CD4-positive, CD25-positive, alpha-beta regulatory T cell (primary cell): ENCODE results near the gene PBX1. TPM values are rescaled to one million over a fixed set of nuclear protein-coding genes. Genes with fewer than 3 reads are reported as not detected.
A peak's percentile ranks its signal among the peaks of the same experiment; 100 is the strongest.

Experiments used
- ATAC-seq, 2 donors: fragments of 150-1000 bp; cut with Tn5 transposase; one replicate each; pipeline ENCODE4 v1.10.0; 2021; ENCODE audit warnings: low read depth in 2 of 2, moderate number of reproducible peaks in 2 of 2, moderate library complexity in 1 of 2
- DNase-seq, 3 donors: peaks; one replicate each; pipeline versions ENCODE4 v3.0.0 to v3.0.0-alpha.2; 2012 to 2022; ENCODE audit warnings: mixed read lengths in 1 of 3
- H3K27ac ChIP-seq: one replicate; pipeline ENCODE4 v1.7.0; 2013; ENCODE audit warnings: mild to moderate bottlenecking, low read length; ENCODE audit not compliant: insufficient read depth, poor library complexity, severe bottlenecking
- H3K27me3 ChIP-seq: one replicate; pipeline ENCODE4 v1.7.0; 2013; ENCODE audit warnings: low read length; ENCODE audit not compliant: control insufficient read depth, insufficient read depth
- H3K36me3 ChIP-seq: one replicate; pipeline ENCODE4 v1.7.0; 2013; ENCODE audit warnings: mild to moderate bottlenecking, low read length, moderate library complexity; ENCODE audit not compliant: control insufficient read depth, insufficient read depth
- H3K4me1 ChIP-seq: 2 replicates; pipeline ENCODE4 v1.7.0; 2013; ENCODE audit warnings: mild to moderate bottlenecking, low read length; ENCODE audit not compliant: insufficient read depth, control insufficient read depth, poor library complexity, severe bottlenecking
- H3K4me3 ChIP-seq: one replicate; pipeline ENCODE4 v1.7.0; 2013; ENCODE audit warnings: low read depth, mild to moderate bottlenecking, low read length, moderate library complexity
- H3K9me3 ChIP-seq, 2 experiments: 1 replicate in 1 of 2; 2 replicates in 1 of 2; pipeline ENCODE4 v1.7.0; 2013; ENCODE audit warnings: low read length in 2 of 2, mild to moderate bottlenecking in 1 of 2, moderate library complexity in 1 of 2; ENCODE audit not compliant: control insufficient read depth in 2 of 2
- H3K27ac Mint-ChIP-seq, 3 donors: one replicate each; pipeline ENCODE4 v1.8.0; 2020 to 2022; ENCODE audit warnings: mild to moderate bottlenecking in 3 of 3, mixed read lengths in 3 of 3, moderate library complexity in 2 of 3
- H3K27me3 Mint-ChIP-seq: one replicate; pipeline ENCODE4 v1.8.0; 2022; ENCODE audit warnings: mild to moderate bottlenecking, mixed read lengths
- H3K36me3 Mint-ChIP-seq: one replicate; pipeline ENCODE4 v1.8.0; 2020; ENCODE audit warnings: mixed read lengths
- H3K4me1 Mint-ChIP-seq, 4 donors: one replicate each; pipeline ENCODE4 v1.8.0; 2020 to 2022; ENCODE audit warnings: mixed read lengths in 4 of 4, mild to moderate bottlenecking in 1 of 4
- H3K4me3 Mint-ChIP-seq, 4 donors: one replicate each; pipeline ENCODE4 v1.8.0; 2020 to 2022; ENCODE audit warnings: mild to moderate bottlenecking in 4 of 4, mixed read lengths in 4 of 4, moderate library complexity in 3 of 4
- H3K9me3 Mint-ChIP-seq, 7 donors: one replicate each; pipeline ENCODE4 v1.8.0; 2020 to 2022; ENCODE audit warnings: mixed read lengths in 7 of 7, mild to moderate bottlenecking in 3 of 7, moderate library complexity in 2 of 7
- polyA plus RNA-seq, 4 donors: library from polyadenylated mRNA; unstranded; fragments of 300-500 nt; fragmentation: Illumina TruSeq; gene quantifications; one replicate each; pipeline ENCODE4 v1.2.3, GENCODE V29; 2021
- total RNA-seq: library from RNA; stranded (reverse); gene quantifications from one replicate; pipeline ENCODE4 v1.2.3, GENCODE V29; 2022

The PBX1 gene
- total and polyA plus RNA-seq, 5 donors from 2014 or later = 0.03 to 1.7 (median 0.10) TPM; not detected in 2

DNA sequence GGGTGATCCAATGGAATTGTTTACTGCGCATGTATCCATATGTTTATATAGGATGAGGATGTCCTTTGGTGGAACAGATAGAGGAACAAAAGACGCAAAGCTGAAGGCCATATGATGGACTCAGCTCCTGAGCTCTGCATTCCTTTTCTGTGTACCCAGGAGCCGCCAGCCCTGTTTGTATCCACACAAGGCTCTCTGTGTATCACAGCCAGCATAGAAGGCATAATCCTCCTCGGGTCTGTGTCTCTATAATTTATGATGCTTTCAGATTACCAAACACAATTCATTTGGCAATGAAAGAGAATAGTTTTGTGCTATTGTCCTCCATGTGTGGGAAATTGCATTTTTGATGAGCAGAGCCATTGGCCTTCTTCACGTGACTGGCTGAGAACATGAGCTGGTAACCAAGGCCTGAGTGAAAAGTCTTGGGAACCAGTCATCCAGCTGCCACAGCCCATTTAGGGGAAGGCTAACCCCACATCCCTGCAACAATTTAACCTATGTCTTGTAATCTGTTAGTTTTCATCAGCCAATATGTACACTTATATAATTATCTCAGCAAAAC is 119.2 kb downstream of the PBX1 start:
- H3K36me3 ChIP-seq = no peaks in the 10 kb centered on the region
- Mint-ChIP-seq H3K4me3 (no peak overlapping the region), H3K4me1 (no peaks in the 10 kb centered on the region), H3K9me3 (peaks cover 0 to 7% (median 2%) of the 10 kb centered on the region in 7 donors), H3K27ac (peak overlapping the region in 1 of 3 donors; percentile 30), H3K27me3 (no peaks in the 10 kb centered on the region), H3K36me3 (no peaks in the 10 kb centered on the region)
- no peaks in the 10 kb centered on the region for H3K4me1 ChIP-seq
- no peak overlapping the region for H3K4me3 ChIP-seq
- no peak for ATAC-seq
- H3K27ac ChIP-seq = no peak overlapping the region
- no peaks in the 10 kb centered on the region for H3K9me3 ChIP-seq
- H3K27me3 ChIP-seq = no peaks in the 10 kb centered on the region
- no peak for DNase-seq

GRCh38 chr1:164682570-164682969 is 123.6 kb downstream of the PBX1 start:
- Histone ChIP-seq H3K27me3 (no peaks in the 10 kb centered on the region), H3K4me1 (no peaks in the 10 kb centered on the region), H3K27ac (no peak overlapping the region), H3K4me3 (no peak overlapping the region), H3K36me3 (no peaks in the 10 kb centered on the region), H3K9me3 (no peaks in the 10 kb centered on the region)
- Mint-ChIP-seq H3K9me3 (peaks cover 0 to 5% (median 0%) of the 10 kb centered on the region in 7 donors), H3K27ac (no peak overlapping the region), H3K4me1 (no peaks in the 10 kb centered on the region), H3K36me3 (no peaks in the 10 kb centered on the region), H3K27me3 (no peaks in the 10 kb centered on the region), H3K4me3 (no peak overlapping the region)
- DNase-seq = no peak
- ATAC-seq = no peak

DNA sequence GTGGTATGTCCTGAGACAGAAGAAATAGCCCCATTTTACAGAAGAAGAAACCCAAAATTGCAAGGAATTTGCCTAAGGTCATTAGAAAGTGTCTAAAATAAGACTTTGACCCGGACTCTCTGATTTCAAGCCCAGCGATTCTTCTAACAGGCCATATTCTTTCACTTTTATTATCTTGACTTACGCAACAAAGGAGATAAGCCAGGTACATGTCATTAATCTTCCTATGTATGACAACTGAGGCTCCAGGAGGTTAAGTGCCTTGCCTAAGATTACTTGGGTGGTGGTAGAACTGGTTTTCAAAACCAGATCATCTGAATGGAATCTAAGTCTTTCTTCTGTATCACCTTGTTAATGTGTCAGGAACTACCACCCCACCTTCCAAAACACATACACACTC is 124.3 kb downstream of the PBX1 start:
- H3K36me3 Mint-ChIP-seq = no peaks in the 10 kb centered on the region
- Histone ChIP-seq H3K9me3 (no peaks in the 10 kb centered on the region), H3K36me3 (no peaks in the 10 kb centered on the region), H3K27me3 (no peaks in the 10 kb centered on the region), H3K4me1 (no peaks in the 10 kb centered on the region), H3K4me3 (no peak overlapping the region), H3K27ac (no peak overlapping the region)
- H3K9me3 Mint-ChIP-seq = peaks cover 0 to 5% (median 0%) of the 10 kb centered on the region in 7 donors
- no peak overlapping the region for H3K4me3 Mint-ChIP-seq
- H3K27me3 Mint-ChIP-seq = no peaks in the 10 kb centered on the region
- ATAC-seq (no peak), DNase-seq (no peak)
- no peaks in the 10 kb centered on the region for H3K4me1 Mint-ChIP-seq
- H3K27ac Mint-ChIP-seq = no peak overlapping the region

DNA sequence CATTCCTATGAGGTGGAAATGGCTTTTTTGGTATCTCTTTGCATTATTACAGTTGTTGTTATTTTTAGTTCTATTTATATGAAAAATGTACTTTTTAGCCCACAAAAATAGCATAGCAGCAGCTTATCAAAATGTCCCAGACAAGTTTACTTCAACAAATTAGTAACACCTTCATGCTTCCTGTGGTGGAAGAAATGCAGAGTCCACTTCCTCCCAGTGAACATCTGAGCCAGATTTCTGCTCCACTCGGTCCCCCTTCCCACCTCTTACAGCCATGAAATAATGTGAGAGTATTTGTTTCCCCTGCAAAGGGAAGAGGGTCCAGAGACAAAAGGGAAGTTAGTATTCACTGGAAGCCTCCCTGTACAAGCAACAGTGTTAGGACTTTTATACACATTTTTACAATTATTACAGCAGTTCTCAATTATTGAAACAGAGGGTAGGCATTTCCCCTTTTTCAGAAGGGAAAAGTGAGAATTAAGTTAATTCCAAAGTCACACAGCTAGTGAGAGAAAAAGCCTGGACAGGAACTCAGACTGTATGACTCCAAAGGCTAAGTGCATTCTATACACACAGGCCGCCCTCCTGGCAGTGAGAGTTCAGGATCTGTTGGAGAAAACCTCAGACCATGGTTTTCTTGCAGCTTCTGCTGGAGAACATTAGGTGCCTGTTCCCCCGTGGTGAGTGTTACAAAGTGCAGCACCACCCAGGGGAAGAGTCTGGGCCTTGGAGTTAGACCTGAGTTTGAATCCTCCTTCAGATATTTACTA is 126.5 kb downstream of the PBX1 start:
- H3K9me3 ChIP-seq = no peaks in the 10 kb centered on the region
- Mint-ChIP-seq H3K27me3 (no peaks in the 10 kb centered on the region), H3K9me3 (peaks cover 0 to 5% (median 2%) of the 10 kb centered on the region in 7 donors), H3K4me1 (no peaks in the 10 kb centered on the region), H3K4me3 (no peak overlapping the region), H3K36me3 (no peaks in the 10 kb centered on the region), H3K27ac (no peak overlapping the region)
- H3K36me3 ChIP-seq = no peaks in the 10 kb centered on the region
- no peak overlapping the region for H3K4me3 ChIP-seq
- H3K4me1 ChIP-seq = no peaks in the 10 kb centered on the region
- no peaks in the 10 kb centered on the region for H3K27me3 ChIP-seq
- ATAC-seq (no peak), DNase-seq (no peak)
- no peak overlapping the region for H3K27ac ChIP-seq

- Mint-ChIP-seq H3K27ac (no peak overlapping the region), H3K4me1 (no peaks in the 10 kb centered on the region), H3K27me3 (no peaks in the 10 kb centered on the region), H3K4me3 (no peak overlapping the region), H3K9me3 (peaks cover 0 to 5% (median 4%) of the 10 kb centered on the region in 7 donors), H3K36me3 (no peaks in the 10 kb centered on the region)
- no peaks in the 10 kb centered on the region for H3K27me3 ChIP-seq
- H3K36me3 ChIP-seq = no peaks in the 10 kb centered on the region
- H3K4me3 ChIP-seq = no peak overlapping the region
- no peak overlapping the region for H3K27ac ChIP-seq
- H3K4me1 ChIP-seq = no peaks in the 10 kb centered on the region
- ATAC-seq (no peak), DNase-seq (no peak)
- no peaks in the 10 kb centered on the region for H3K9me3 ChIP-seq
Observed at GRCh38 chr1:164687777-164688176, 128.8 kb downstream of the PBX1 start.

GRCh38 chr1:164688791-164689190 is 129.8 kb downstream of the PBX1 start:
- Mint-ChIP-seq H3K27ac (no peak overlapping the region), H3K4me1 (no peaks in the 10 kb centered on the region), H3K9me3 (peaks cover 0 to 5% (median 4%) of the 10 kb centered on the region in 7 donors), H3K4me3 (no peak overlapping the region), H3K27me3 (no peaks in the 10 kb centered on the region), H3K36me3 (no peaks in the 10 kb centered on the region)
- Histone ChIP-seq H3K4me1 (no peaks in the 10 kb centered on the region), H3K36me3 (no peaks in the 10 kb centered on the region), H3K27me3 (no peaks in the 10 kb centered on the region), H3K4me3 (no peak overlapping the region), H3K27ac (no peak overlapping the region), H3K9me3 (no peaks in the 10 kb centered on the region)
- DNase-seq = no peak
- no peak for ATAC-seq

- Mint-ChIP-seq H3K4me3 (no peak overlapping the region), H3K27me3 (no peaks in the 10 kb centered on the region), H3K9me3 (peaks cover 0 to 5% (median 4%) of the 10 kb centered on the region in 7 donors), H3K27ac (no peak overlapping the region), H3K4me1 (no peaks in the 10 kb centered on the region), H3K36me3 (no peaks in the 10 kb centered on the region)
- no peak overlapping the region for H3K4me3 ChIP-seq
- H3K27me3 ChIP-seq = no peaks in the 10 kb centered on the region
- no peaks in the 10 kb centered on the region for H3K4me1 ChIP-seq
- no peak for DNase-seq
- H3K9me3 ChIP-seq = no peaks in the 10 kb centered on the region
- ATAC-seq = no peak
- H3K27ac ChIP-seq = no peak overlapping the region
- no peaks in the 10 kb centered on the region for H3K36me3 ChIP-seq
Observed at GRCh38 chr1:164689672-164690511, 130.9 kb downstream of the PBX1 start.
